Sigmoid colon (tissue), 4 donors: ENCODE data around the gene MYADML2.

Experiments used
- POLR2A ChIP-seq, 2 donors: fragments of 450-650 bp; IDR thresholded peaks; one replicate each; pipeline ENCODE4 v1.6.1; 2016; ENCODE audit warnings: antibody characterized with exemption in 2 of 2, mild to moderate bottlenecking in 2 of 2, moderate library complexity in 2 of 2
- POLR2AphosphoS5 ChIP-seq, 4 donors: sonication (generic); formaldehyde crosslinking; IDR thresholded peaks; one replicate each; pipeline ENCODE4 v1.6.1; 2017; ENCODE audit warnings: antibody characterized with exemption in 4 of 4
- TF ChIP-seq, protein P1 (sequence below), 4 experiments: fragments of 450-650 bp in 3 of 4; fragments of 200-600 bp in 1 of 4; IDR thresholded peaks; one replicate each; pipeline ENCODE4 v1.5.1; 2016 to 2019; ENCODE audit warnings: antibody characterized with exemption in 4 of 4, mild to moderate bottlenecking in 3 of 4, moderate library complexity in 2 of 4

GRCh38 chr17:81891303-81891552, 55.8 kb downstream of the MYADML2 start:
- TF ChIP-seq POLR2A (IDR thresholded peaks at IDR 0.05) (no peak), POLR2AphosphoS5 (IDR thresholded peaks at IDR 0.05) (no peak)
- TF ChIP-seq, protein P1, sequence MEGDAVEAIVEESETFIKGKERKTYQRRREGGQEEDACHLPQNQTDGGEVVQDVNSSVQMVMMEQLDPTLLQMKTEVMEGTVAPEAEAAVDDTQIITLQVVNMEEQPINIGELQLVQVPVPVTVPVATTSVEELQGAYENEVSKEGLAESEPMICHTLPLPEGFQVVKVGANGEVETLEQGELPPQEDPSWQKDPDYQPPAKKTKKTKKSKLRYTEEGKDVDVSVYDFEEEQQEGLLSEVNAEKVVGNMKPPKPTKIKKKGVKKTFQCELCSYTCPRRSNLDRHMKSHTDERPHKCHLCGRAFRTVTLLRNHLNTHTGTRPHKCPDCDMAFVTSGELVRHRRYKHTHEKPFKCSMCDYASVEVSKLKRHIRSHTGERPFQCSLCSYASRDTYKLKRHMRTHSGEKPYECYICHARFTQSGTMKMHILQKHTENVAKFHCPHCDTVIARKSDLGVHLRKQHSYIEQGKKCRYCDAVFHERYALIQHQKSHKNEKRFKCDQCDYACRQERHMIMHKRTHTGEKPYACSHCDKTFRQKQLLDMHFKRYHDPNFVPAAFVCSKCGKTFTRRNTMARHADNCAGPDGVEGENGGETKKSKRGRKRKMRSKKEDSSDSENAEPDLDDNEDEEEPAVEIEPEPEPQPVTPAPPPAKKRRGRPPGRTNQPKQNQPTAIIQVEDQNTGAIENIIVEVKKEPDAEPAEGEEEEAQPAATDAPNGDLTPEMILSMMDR (IDR thresholded peaks at IDR 0.05): no peak
